WTC11 (cell line): Measurements from ENCODE around the gene EXD3. TPM values are rescaled to one million over a fixed set of nuclear protein-coding genes. Genes with fewer than 3 reads are reported as not detected.

ENCODE experiments used
- ATAC-seq: fragments of 200-7000 bp; cut with Tn5 transposase; 2 replicates; pipeline ENCODE4 v1.10.0; 2021; ENCODE audit warnings: mild to moderate bottlenecking, moderate library complexity
- CTCF ChIA-PET: fragments of 300-600 bp; sonication (Branson Sonifier 250); formaldehyde crosslinking; loops from one replicate; lab custom pipeline; 2021; ENCODE audit warnings: antibody characterized with exemption; lab: Charles Lee
- POLR2A ChIA-PET: fragments of 350-600 bp; sonication (Branson Sonifier 250); formaldehyde crosslinking; loops from one replicate; lab custom pipeline; 2021; ENCODE audit warnings: antibody characterized with exemption; lab: Charles Lee
- DNase-seq: peaks from one replicate; pipeline ENCODE4 v3.0.0; 2021; ENCODE audit warnings: low spot score
- H3K27ac Mint-ChIP-seq: 2 replicates; pipeline ENCODE4 v1.8.0; 2021; ENCODE audit warnings: mixed read lengths
- H3K27me3 Mint-ChIP-seq: 2 replicates; pipeline ENCODE4 v1.8.0; 2021; ENCODE audit warnings: low read depth, mild to moderate bottlenecking, moderate library complexity, mixed read lengths
- H3K36me3 Mint-ChIP-seq: 2 replicates; pipeline ENCODE4 v1.8.0; 2021; ENCODE audit warnings: mixed read lengths
- H3K4me1 Mint-ChIP-seq: 2 replicates; pipeline ENCODE4 v1.8.0; 2022; ENCODE audit warnings: mixed read lengths
- H3K4me3 Mint-ChIP-seq: 2 replicates; pipeline ENCODE4 v1.8.0; 2021; ENCODE audit warnings: mild to moderate bottlenecking, moderate library complexity, mixed read lengths
- H3K9me3 Mint-ChIP-seq: 2 replicates; pipeline ENCODE4 v1.8.0; 2021; ENCODE audit warnings: mixed read lengths
- CBFB ChIP-seq: sonication (generic); formaldehyde crosslinking; IDR thresholded peaks from 2 replicates; pipeline ENCODE4 v1.8.1; 2022; ENCODE audit warnings: mild to moderate bottlenecking, low read depth, missing genetic modification reagents
- FOXJ3 ChIP-seq: sonication (generic); formaldehyde crosslinking; IDR thresholded peaks from 2 replicates; pipeline ENCODE4 v1.9.0; 2021; ENCODE audit warnings: missing genetic modification reagents, mild to moderate bottlenecking, borderline replicate concordance
- HMGA2 ChIP-seq: fragments of 250-450 bp; sonication (Bioruptor Pico); IDR thresholded peaks from 2 replicates; pipeline ENCODE4 v1.4.0; 2021; ENCODE audit warnings: mild to moderate bottlenecking, moderate library complexity
- JUN ChIP-seq: sonication (generic); formaldehyde crosslinking; IDR thresholded peaks from 2 replicates; pipeline ENCODE4 v1.8.0; 2023; ENCODE audit warnings: mild to moderate bottlenecking, missing genetic modification reagents
- NR3C1 ChIP-seq: sonication (generic); formaldehyde crosslinking; conservative IDR thresholded peaks from 2 replicates; pipeline ENCODE4 v1.8.1; 2023; ENCODE audit warnings: low read depth, mild to moderate bottlenecking, missing genetic modification reagents
- OVOL2 ChIP-seq: fragments of 250-450 bp; sonication (Bioruptor Pico); IDR thresholded peaks from 2 replicates; pipeline ENCODE4 v1.9.0; 2021; ENCODE audit warnings: mild to moderate bottlenecking, borderline replicate concordance
- RORB ChIP-seq: fragments of 250-450 bp; sonication (Bioruptor Pico); IDR thresholded peaks from 2 replicates; pipeline ENCODE4 v1.9.0; 2021; ENCODE audit warnings: mild to moderate bottlenecking
- TEAD1 ChIP-seq: sonication (generic); formaldehyde crosslinking; IDR thresholded peaks from 2 replicates; pipeline ENCODE4 v1.8.0; 2022; ENCODE audit warnings: mild to moderate bottlenecking, missing genetic modification reagents
- ZNF121 ChIP-seq: sonication (generic); formaldehyde crosslinking; IDR thresholded peaks from 2 replicates; pipeline ENCODE4 v1.8.0; 2023; ENCODE audit warnings: missing genetic modification reagents
- ZNF138 ChIP-seq: sonication (generic); formaldehyde crosslinking; conservative IDR thresholded peaks from 2 replicates; pipeline ENCODE4 v1.8.1; 2022; ENCODE audit warnings: mild to moderate bottlenecking, moderate library complexity, missing genetic modification reagents
- ZNF232 ChIP-seq: sonication (generic); formaldehyde crosslinking; IDR thresholded peaks from 2 replicates; pipeline ENCODE4 v1.8.0; 2022; ENCODE audit warnings: mild to moderate bottlenecking, missing genetic modification reagents
- total RNA-seq: library from RNA; stranded (reverse); gene quantifications from 3 replicates; pipeline ENCODE4 v1.2.3, GENCODE V29; 2021
- TF ChIP-seq, protein P1 (sequence below): fragments of 250-450 bp; sonication (Bioruptor Pico); IDR thresholded peaks from 2 replicates; pipeline ENCODE4 v1.9.0; 2021; ENCODE audit warnings: mild to moderate bottlenecking
- TF ChIP-seq, protein P2 (sequence below): fragments of 200-600 bp; IDR thresholded peaks from 2 replicates; pipeline ENCODE4 v1.8.0; 2022; ENCODE audit warnings: antibody characterized with exemption
- TF ChIP-seq, protein P3 (sequence below): sonication (generic); formaldehyde crosslinking; IDR thresholded peaks from 2 replicates; pipeline ENCODE4 v1.8.0; 2022; ENCODE audit warnings: mild to moderate bottlenecking, missing genetic modification reagents
- TF ChIP-seq, protein P4 (sequence below): sonication (generic); formaldehyde crosslinking; IDR thresholded peaks from 2 replicates; pipeline ENCODE4 v1.8.1; 2022; ENCODE audit warnings: mild to moderate bottlenecking, missing genetic modification reagents, moderate library complexity, borderline replicate concordance
- TF ChIP-seq, protein P5 (sequence below): sonication (generic); formaldehyde crosslinking; IDR thresholded peaks from 2 replicates; pipeline ENCODE4 v1.8.1; 2022; ENCODE audit warnings: missing genetic modification reagents, borderline replicate concordance
- TF ChIP-seq, protein P6 (sequence below): sonication (generic); formaldehyde crosslinking; IDR thresholded peaks from 2 replicates; pipeline ENCODE4 v1.8.0; 2023; ENCODE audit warnings: missing genetic modification reagents, mild to moderate bottlenecking, borderline replicate concordance
- TF ChIP-seq, protein P7 (sequence below): sonication (generic); formaldehyde crosslinking; IDR thresholded peaks from 2 replicates; pipeline ENCODE4 v1.8.1; 2023; ENCODE audit warnings: mild to moderate bottlenecking, missing genetic modification reagents

EXD3 gene
- total RNA-seq, 1 experiment from 2014 or later, result 21.2 TPM

DNA sequence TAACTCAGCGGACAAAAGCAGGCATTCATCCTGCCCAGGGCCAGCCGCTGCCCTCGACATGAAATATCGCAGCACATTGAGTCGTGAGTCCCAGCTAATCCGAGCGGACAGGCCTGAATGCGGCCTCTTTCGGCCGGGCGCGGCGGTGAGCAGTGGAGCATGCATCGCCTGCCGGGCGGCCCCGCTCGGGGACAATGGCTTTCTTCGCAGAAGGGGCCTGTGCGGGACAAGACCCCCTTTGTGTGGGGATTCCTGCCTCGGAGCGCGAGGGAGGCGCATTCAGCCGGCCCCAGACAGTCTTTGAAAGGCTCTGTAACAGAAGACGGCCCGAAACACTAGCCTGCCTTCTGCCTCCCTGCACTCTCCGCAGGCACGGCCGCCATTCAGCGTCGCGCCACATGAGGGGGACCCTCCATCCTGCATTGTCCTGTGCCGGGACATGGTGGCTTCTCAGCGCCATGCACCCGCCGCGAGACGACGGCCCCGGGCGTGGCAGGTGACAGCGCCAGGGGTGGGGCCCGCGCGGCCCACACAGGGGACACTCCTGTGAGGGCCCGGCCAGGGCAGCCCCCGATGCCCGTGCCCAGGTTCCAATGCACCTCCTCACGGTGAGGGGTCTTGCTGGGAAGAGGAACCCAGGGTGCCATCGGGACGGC lies 52.0 kb downstream of the EXD3 start:
- H3K4me3 Mint-ChIP-seq, result no peak overlapping the region
- 0 out of 2 replicates have a peak, but pooled peaks cover 3% of the 10 kb centered on the region for H3K36me3 Mint-ChIP-seq
- POLR2A ChIA-PET, result no interaction called here
- no peak overlapping the region for H3K27ac Mint-ChIP-seq
- H3K9me3 Mint-ChIP-seq, result 0 out of 2 replicates have a peak, but pooled peaks cover 4% of the 10 kb centered on the region
- peaks cover 5% of the 10 kb centered on the region; the same call in 1 of the 2 replicates for H3K27me3 Mint-ChIP-seq
- ATAC-seq, result peak; percentile 41
- H3K4me1 Mint-ChIP-seq, result no peaks in the 10 kb centered on the region
- no peak for TF ChIP-seq JUN (CRISPR knock-in tag)
- TF ChIP-seq, protein P1, sequence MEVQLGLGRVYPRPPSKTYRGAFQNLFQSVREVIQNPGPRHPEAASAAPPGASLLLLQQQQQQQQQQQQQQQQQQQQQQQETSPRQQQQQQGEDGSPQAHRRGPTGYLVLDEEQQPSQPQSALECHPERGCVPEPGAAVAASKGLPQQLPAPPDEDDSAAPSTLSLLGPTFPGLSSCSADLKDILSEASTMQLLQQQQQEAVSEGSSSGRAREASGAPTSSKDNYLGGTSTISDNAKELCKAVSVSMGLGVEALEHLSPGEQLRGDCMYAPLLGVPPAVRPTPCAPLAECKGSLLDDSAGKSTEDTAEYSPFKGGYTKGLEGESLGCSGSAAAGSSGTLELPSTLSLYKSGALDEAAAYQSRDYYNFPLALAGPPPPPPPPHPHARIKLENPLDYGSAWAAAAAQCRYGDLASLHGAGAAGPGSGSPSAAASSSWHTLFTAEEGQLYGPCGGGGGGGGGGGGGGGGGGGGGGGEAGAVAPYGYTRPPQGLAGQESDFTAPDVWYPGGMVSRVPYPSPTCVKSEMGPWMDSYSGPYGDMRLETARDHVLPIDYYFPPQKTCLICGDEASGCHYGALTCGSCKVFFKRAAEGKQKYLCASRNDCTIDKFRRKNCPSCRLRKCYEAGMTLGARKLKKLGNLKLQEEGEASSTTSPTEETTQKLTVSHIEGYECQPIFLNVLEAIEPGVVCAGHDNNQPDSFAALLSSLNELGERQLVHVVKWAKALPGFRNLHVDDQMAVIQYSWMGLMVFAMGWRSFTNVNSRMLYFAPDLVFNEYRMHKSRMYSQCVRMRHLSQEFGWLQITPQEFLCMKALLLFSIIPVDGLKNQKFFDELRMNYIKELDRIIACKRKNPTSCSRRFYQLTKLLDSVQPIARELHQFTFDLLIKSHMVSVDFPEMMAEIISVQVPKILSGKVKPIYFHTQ (CRISPR knock-in tag), result no peak
- TF ChIP-seq, protein P2, sequence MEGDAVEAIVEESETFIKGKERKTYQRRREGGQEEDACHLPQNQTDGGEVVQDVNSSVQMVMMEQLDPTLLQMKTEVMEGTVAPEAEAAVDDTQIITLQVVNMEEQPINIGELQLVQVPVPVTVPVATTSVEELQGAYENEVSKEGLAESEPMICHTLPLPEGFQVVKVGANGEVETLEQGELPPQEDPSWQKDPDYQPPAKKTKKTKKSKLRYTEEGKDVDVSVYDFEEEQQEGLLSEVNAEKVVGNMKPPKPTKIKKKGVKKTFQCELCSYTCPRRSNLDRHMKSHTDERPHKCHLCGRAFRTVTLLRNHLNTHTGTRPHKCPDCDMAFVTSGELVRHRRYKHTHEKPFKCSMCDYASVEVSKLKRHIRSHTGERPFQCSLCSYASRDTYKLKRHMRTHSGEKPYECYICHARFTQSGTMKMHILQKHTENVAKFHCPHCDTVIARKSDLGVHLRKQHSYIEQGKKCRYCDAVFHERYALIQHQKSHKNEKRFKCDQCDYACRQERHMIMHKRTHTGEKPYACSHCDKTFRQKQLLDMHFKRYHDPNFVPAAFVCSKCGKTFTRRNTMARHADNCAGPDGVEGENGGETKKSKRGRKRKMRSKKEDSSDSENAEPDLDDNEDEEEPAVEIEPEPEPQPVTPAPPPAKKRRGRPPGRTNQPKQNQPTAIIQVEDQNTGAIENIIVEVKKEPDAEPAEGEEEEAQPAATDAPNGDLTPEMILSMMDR, result no peak
- TF ChIP-seq, protein P3, sequence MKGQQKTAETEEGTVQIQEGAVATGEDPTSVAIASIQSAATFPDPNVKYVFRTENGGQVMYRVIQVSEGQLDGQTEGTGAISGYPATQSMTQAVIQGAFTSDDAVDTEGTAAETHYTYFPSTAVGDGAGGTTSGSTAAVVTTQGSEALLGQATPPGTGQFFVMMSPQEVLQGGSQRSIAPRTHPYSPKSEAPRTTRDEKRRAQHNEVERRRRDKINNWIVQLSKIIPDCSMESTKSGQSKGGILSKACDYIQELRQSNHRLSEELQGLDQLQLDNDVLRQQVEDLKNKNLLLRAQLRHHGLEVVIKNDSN, result no peak
- TF ChIP-seq, all 79 proteins: peak for 0
- DNase-seq, result peak; percentile 26
- CTCF ChIA-PET, result interaction anchor here (0.6 to 1.6 kb wide), 4 partner anchors 46 to 342 kb away, joined by 3 to 5 read pairs (median 3); partner anchors contain the start of gene NRARP

DNA sequence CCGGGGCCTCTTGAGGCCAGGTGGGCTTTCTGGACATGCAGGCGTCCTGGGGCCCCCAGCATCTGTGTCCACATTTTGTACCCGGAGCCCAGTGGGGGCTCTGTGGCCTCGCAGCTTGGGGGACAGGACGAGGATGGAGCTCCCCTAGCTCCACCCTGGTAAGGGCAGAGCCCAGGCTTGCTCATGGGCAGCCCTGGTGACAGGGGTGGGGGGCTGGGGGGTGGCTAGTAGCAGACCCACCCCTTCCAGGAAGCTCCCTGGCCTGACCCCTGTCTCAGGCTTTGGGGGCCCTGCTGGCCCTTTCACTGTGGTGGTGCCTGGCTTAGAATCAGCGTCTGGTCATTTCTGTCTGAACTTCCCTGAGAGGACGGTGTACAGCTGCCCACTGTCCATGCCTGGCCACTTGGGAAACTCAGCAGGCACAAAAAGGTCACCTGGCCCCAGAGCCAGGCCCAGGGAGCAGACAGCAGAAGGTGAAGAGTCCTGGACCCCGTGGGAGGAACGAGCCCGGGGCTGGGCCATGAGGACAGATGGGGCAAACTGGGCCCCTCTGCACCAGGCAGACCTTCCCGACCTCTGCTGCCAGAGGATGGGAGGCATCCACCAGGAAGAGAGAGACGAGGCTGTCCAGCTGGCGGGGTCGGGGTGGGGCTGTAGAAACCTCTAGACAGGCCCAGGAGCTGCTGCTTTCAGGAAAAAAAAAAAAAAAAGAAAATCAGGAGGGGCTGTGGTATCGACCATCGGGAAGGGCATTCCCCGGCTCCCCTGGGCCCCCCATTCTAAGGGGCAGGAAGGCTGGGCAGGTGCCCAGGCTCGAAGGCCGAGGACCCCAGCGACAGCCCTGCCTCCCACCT lies 52.8 kb downstream of the EXD3 start:
- Mint-ChIP-seq H3K4me1 (no peaks in the 10 kb centered on the region), H3K9me3 (peaks cover 8% of the 10 kb centered on the region), H3K27me3 (no peaks in the 10 kb centered on the region), H3K27ac (no peak overlapping the region), H3K36me3 (peaks cover 5% of the 10 kb centered on the region), H3K4me3 (no peak overlapping the region)
- peak; percentile 8 for DNase-seq
- ATAC-seq, result no peak
- CTCF ChIA-PET, result interaction anchor here (0.6 to 1.6 kb wide), 6 partner anchors 45 to 910 kb away, joined by 3 to 5 read pairs (median 3); partner anchors contain the start of genes EXD3, NOXA1 and NRARP
- POLR2A ChIA-PET, result no interaction called here
- no peak for TF ChIP-seq OVOL2 (CRISPR knock-in tag)
- TF ChIP-seq, protein P4, sequence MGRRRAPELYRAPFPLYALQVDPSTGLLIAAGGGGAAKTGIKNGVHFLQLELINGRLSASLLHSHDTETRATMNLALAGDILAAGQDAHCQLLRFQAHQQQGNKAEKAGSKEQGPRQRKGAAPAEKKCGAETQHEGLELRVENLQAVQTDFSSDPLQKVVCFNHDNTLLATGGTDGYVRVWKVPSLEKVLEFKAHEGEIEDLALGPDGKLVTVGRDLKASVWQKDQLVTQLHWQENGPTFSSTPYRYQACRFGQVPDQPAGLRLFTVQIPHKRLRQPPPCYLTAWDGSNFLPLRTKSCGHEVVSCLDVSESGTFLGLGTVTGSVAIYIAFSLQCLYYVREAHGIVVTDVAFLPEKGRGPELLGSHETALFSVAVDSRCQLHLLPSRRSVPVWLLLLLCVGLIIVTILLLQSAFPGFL, result no peak
- TF ChIP-seq, protein P5, sequence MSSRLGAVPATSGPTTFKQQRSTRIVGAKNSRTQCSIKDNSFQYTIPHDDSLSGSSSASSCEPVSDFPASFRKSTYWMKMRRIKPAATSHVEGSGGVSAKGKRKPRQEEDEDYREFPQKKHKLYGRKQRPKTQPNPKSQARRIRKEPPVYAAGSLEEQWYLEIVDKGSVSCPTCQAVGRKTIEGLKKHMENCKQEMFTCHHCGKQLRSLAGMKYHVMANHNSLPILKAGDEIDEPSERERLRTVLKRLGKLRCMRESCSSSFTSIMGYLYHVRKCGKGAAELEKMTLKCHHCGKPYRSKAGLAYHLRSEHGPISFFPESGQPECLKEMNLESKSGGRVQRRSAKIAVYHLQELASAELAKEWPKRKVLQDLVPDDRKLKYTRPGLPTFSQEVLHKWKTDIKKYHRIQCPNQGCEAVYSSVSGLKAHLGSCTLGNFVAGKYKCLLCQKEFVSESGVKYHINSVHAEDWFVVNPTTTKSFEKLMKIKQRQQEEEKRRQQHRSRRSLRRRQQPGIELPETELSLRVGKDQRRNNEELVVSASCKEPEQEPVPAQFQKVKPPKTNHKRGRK (CRISPR knock-in tag), result no peak
- no peak for TF ChIP-seq RORB (CRISPR knock-in tag)
- TF ChIP-seq FOXJ3 (CRISPR knock-in tag), result no peak
- TF ChIP-seq, protein P6, sequence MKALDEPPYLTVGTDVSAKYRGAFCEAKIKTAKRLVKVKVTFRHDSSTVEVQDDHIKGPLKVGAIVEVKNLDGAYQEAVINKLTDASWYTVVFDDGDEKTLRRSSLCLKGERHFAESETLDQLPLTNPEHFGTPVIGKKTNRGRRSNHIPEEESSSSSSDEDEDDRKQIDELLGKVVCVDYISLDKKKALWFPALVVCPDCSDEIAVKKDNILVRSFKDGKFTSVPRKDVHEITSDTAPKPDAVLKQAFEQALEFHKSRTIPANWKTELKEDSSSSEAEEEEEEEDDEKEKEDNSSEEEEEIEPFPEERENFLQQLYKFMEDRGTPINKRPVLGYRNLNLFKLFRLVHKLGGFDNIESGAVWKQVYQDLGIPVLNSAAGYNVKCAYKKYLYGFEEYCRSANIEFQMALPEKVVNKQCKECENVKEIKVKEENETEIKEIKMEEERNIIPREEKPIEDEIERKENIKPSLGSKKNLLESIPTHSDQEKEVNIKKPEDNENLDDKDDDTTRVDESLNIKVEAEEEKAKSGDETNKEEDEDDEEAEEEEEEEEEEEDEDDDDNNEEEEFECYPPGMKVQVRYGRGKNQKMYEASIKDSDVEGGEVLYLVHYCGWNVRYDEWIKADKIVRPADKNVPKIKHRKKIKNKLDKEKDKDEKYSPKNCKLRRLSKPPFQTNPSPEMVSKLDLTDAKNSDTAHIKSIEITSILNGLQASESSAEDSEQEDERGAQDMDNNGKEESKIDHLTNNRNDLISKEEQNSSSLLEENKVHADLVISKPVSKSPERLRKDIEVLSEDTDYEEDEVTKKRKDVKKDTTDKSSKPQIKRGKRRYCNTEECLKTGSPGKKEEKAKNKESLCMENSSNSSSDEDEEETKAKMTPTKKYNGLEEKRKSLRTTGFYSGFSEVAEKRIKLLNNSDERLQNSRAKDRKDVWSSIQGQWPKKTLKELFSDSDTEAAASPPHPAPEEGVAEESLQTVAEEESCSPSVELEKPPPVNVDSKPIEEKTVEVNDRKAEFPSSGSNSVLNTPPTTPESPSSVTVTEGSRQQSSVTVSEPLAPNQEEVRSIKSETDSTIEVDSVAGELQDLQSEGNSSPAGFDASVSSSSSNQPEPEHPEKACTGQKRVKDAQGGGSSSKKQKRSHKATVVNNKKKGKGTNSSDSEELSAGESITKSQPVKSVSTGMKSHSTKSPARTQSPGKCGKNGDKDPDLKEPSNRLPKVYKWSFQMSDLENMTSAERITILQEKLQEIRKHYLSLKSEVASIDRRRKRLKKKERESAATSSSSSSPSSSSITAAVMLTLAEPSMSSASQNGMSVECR (CRISPR knock-in tag), result no peak
- TF ChIP-seq, protein P7, sequence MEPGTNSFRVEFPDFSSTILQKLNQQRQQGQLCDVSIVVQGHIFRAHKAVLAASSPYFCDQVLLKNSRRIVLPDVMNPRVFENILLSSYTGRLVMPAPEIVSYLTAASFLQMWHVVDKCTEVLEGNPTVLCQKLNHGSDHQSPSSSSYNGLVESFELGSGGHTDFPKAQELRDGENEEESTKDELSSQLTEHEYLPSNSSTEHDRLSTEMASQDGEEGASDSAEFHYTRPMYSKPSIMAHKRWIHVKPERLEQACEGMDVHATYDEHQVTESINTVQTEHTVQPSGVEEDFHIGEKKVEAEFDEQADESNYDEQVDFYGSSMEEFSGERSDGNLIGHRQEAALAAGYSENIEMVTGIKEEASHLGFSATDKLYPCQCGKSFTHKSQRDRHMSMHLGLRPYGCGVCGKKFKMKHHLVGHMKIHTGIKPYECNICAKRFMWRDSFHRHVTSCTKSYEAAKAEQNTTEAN (CRISPR knock-in tag), result no peak
- TF ChIP-seq NR3C1 (CRISPR knock-in tag), result no peak
- TF ChIP-seq HMGA2, result no peak
- no peak for TF ChIP-seq ZNF138 (CRISPR knock-in tag)
- TF ChIP-seq ZNF232, result no peak
- no peak for TF ChIP-seq TEAD1
- TF ChIP-seq CBFB, result no peak
- TF ChIP-seq ZNF121 (CRISPR knock-in tag), result no peak
